ENCODE results near the gene PLCG2.

The PLCG2 gene

DNA sequence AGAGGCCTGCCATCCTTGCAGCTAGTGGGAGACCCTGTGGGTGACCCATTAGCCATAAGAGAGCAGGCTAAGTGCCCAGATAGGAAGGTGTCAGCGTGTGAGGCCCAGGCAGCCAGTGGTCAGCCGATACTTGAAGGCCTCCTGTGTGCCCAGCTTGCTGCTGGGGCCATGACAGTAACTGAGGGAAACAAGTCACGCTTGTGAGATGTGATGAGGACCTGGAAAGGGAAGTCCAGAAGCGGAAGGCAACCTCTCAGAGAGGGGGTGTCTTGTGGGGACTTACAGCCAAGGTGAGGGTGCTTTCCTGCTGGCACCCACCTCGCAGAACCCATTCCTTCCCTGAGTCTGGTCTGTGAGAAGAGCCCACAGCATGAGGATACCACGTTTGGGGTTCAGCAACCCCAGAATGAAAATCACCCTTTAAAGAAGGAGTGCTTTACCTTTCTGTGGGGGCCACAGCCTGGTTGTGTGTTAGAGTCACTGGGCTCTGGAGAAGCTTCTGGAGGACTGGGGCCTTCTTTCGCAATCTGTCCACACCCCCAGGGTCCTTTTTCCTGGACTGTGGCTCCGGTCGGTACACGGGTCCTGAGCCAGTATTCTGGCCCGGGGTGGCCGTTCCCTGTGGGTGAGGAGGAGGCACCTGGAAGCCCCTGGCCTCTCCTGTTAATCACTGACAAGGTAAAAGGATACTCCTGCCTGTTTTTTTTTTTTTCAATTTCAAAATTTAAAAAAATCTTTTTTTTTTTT lies 53.9 kb downstream of the PLCG2 start:
- no peak for TF ChIP-seq ELF4 (IDR thresholded peaks at IDR 0.05)
- no peak for TF ChIP-seq NFRKB (IDR thresholded peaks at IDR 0.05)
- ChIA-PET POLR2A (no interaction called here), CTCF (no interaction called here)
- DNase-seq (ENCODE audit: extremely low spot score), result no peak

DNA sequence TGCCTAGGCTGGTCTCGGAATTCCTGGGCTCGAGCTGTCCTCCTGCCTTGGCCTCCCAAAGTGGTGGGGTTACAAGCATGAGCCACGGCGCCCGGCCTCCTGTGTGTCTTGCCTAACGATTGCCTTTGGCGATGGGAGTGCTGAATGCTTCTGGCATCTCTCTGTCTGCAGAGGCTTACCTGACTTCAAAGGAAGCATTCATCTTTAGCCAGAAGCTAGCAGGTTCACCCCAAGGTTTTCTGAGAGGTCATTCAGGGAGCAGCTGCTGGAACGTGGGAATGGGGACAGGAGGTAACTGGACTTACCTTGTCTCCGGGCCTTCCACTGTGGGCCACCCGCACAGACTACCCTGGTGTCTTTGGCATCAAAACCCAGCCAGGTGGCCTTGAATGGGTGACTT lies 54.7 kb downstream of the PLCG2 start:
- ChIA-PET POLR2A (no interaction called here), CTCF (no interaction called here)
- TF ChIP-seq FOXA1 (IDR thresholded peaks at IDR 0.05) (no peak), LEF1 (IDR thresholded peaks at IDR 0.05; ENCODE audit: borderline replicate concordance) (no peak), SP1 (IDR thresholded peaks at IDR 0.05) (no peak), L3MBTL2 (conservative IDR thresholded peaks at IDR 0.05) (no peak), BHLHE40 (IDR thresholded peaks at IDR 0.05; ENCODE audit: borderline replicate concordance) (no peak), ARNT (IDR thresholded peaks at IDR 0.05) (no peak), ZNF384 (IDR thresholded peaks at IDR 0.05) (no peak), CTBP1 (IDR thresholded peaks at IDR 0.05; ENCODE audit: borderline replicate concordance) (no peak), FOXK2 (IDR thresholded peaks at IDR 0.05) (no peak), SUZ12 (IDR thresholded peaks at IDR 0.05) (no peak), HDGF (IDR thresholded peaks at IDR 0.05; ENCODE audit: borderline replicate concordance) (no peak), TARDBP (IDR thresholded peaks at IDR 0.05) (no peak), NFRKB (IDR thresholded peaks at IDR 0.05) (no peak), FOXM1 (IDR thresholded peaks at IDR 0.05; ENCODE audit: borderline replicate concordance) (no peak), ELF4 (IDR thresholded peaks at IDR 0.05) (no peak)
- TF ChIP-seq, protein P1, sequence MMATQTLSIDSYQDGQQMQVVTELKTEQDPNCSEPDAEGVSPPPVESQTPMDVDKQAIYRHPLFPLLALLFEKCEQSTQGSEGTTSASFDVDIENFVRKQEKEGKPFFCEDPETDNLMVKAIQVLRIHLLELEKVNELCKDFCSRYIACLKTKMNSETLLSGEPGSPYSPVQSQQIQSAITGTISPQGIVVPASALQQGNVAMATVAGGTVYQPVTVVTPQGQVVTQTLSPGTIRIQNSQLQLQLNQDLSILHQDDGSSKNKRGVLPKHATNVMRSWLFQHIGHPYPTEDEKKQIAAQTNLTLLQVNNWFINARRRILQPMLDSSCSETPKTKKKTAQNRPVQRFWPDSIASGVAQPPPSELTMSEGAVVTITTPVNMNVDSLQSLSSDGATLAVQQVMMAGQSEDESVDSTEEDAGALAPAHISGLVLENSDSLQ (IDR thresholded peaks at IDR 0.05), result no peak
- no peak for DNase-seq (ENCODE audit: extremely low spot score)

DNA sequence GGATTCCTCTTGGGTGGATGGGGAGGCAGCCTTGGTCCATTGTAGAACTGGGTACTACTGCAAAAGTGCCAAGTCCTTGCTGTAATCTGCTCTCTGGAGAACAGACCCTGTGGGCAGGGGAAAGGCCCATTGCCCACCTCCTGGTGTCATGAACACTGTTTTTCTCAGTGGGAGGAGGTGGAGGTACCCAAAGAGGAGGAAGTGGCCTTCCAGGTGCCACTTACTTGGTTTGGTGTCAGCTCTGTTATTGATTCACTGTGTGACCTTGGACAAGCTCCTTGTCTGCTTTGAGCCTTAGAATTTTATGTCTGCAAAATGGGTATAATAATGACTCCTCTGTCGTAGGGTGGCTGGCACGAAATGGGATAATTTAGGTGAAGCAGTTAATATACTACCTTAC lies 55.8 kb downstream of the PLCG2 start:
- DNase-seq (ENCODE audit: extremely low spot score), result no peak
- CTCF ChIA-PET, result no interaction called here
- TF ChIP-seq SUZ12 (IDR thresholded peaks at IDR 0.05) (no peak), ELF4 (IDR thresholded peaks at IDR 0.05) (no peak), FOXA1 (IDR thresholded peaks at IDR 0.05) (no peak), FOXM1 (IDR thresholded peaks at IDR 0.05; ENCODE audit: borderline replicate concordance) (no peak), FOXK2 (IDR thresholded peaks at IDR 0.05) (no peak), HDGF (IDR thresholded peaks at IDR 0.05; ENCODE audit: borderline replicate concordance) (no peak), SP1 (IDR thresholded peaks at IDR 0.05) (no peak), TARDBP (IDR thresholded peaks at IDR 0.05) (no peak), ZNF384 (IDR thresholded peaks at IDR 0.05) (no peak), NFRKB (IDR thresholded peaks at IDR 0.05) (no peak), BHLHE40 (IDR thresholded peaks at IDR 0.05; ENCODE audit: borderline replicate concordance) (no peak), CTBP1 (IDR thresholded peaks at IDR 0.05; ENCODE audit: borderline replicate concordance) (no peak)
- TF ChIP-seq, protein P1 (IDR thresholded peaks at IDR 0.05), result no peak
- POLR2A ChIA-PET, result no interaction called here

DNA sequence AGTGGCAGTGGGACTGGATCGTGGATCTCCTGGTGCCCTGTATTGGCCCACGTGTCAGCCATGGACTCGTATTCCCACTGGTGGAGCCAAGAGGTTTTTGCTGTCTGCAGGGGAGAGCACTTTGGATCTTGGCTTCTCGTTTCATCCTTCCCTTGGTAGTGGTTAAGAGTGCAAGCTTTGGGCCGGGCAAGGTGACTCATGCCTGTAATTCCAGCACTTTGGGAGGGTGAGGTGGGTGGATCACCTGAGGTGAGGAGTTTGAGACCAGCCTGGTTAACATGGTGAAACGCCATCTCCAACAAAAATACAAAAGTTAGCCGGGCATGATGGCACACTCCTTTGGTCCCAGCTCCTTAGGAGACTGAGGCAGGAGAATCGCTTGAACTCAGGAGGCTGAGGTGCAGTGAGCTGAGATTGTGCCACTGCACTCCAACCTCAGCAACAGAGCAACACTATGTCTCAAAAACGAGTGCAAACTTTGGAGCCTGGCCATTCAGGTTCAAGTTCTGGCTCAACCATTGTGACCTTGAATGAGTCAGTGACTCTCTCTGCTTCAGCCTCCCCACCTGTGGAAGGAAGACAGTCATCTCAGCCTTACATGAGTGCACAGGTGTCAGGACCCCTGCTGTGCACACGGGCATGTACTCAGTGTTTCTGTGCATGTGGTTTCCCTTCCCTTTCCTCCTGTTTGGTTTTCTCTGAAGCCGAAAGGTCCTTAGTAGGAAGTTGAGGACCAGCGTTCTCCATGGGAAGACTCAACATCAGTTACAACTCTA lies 57.4 kb downstream of the PLCG2 start:
- TF ChIP-seq TARDBP (IDR thresholded peaks at IDR 0.05), result no peak
- TF ChIP-seq LEF1 (IDR thresholded peaks at IDR 0.05; ENCODE audit: borderline replicate concordance), result no peak
- TF ChIP-seq HDGF (IDR thresholded peaks at IDR 0.05; ENCODE audit: borderline replicate concordance), result no peak
- TF ChIP-seq FOXA1 (IDR thresholded peaks at IDR 0.05), result no peak
- no peak for TF ChIP-seq BHLHE40 (IDR thresholded peaks at IDR 0.05; ENCODE audit: borderline replicate concordance)
- TF ChIP-seq SP1 (IDR thresholded peaks at IDR 0.05), result no peak
- no peak for TF ChIP-seq SUZ12 (IDR thresholded peaks at IDR 0.05)
- no peak for TF ChIP-seq NFRKB (IDR thresholded peaks at IDR 0.05)
- TF ChIP-seq ELF4 (IDR thresholded peaks at IDR 0.05), result no peak
- no peak for TF ChIP-seq FOXK2 (IDR thresholded peaks at IDR 0.05)
- no peak for TF ChIP-seq ARNT (IDR thresholded peaks at IDR 0.05)
- TF ChIP-seq FOXM1 (IDR thresholded peaks at IDR 0.05; ENCODE audit: borderline replicate concordance), result no peak
- TF ChIP-seq L3MBTL2 (conservative IDR thresholded peaks at IDR 0.05), result no peak
- DNase-seq (ENCODE audit: extremely low spot score), result no peak
- POLR2A ChIA-PET, result interaction anchor here (1.1 kb wide), 1 partner anchor 19 kb away, joined by 3 read pairs; no protein-coding TSS in a partner anchor
- CTCF ChIA-PET, result no interaction called here

DNA sequence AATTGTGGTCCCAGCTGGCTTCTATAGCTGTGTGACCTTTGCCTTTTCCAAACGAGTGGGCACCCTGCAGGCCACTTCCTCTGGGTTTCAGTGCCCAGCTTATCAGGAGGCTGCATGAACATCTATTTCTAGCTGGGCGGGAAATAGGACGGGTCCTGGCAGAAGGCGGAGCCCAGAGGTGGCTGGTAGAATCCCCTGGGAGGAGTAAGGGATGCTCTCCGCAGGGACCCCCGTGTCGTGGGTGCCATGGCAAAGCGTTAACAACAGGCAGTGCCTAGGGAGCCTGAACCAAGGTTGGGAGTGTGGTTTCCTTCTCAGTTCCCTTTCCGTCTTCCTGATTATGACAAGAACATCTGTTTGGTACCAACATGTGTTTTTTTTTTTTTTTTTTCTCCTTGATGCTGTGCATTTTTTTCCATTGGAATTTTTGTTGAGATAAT lies 58.2 kb downstream of the PLCG2 start:
- no peak for TF ChIP-seq NFRKB (IDR thresholded peaks at IDR 0.05)
- TF ChIP-seq HDGF (IDR thresholded peaks at IDR 0.05; ENCODE audit: borderline replicate concordance), result no peak
- TF ChIP-seq LEF1 (IDR thresholded peaks at IDR 0.05; ENCODE audit: borderline replicate concordance), result no peak
- TF ChIP-seq L3MBTL2 (conservative IDR thresholded peaks at IDR 0.05), result no peak
- TF ChIP-seq ZNF384 (IDR thresholded peaks at IDR 0.05), result no peak
- TF ChIP-seq TARDBP (IDR thresholded peaks at IDR 0.05), result no peak
- no peak for TF ChIP-seq BHLHE40 (IDR thresholded peaks at IDR 0.05; ENCODE audit: borderline replicate concordance)
- no peak for TF ChIP-seq FOXA1 (IDR thresholded peaks at IDR 0.05)
- no peak for TF ChIP-seq FOXK2 (IDR thresholded peaks at IDR 0.05)
- no peak for DNase-seq (ENCODE audit: extremely low spot score)
- ChIA-PET CTCF (no interaction called here), POLR2A (no interaction called here)

DNA sequence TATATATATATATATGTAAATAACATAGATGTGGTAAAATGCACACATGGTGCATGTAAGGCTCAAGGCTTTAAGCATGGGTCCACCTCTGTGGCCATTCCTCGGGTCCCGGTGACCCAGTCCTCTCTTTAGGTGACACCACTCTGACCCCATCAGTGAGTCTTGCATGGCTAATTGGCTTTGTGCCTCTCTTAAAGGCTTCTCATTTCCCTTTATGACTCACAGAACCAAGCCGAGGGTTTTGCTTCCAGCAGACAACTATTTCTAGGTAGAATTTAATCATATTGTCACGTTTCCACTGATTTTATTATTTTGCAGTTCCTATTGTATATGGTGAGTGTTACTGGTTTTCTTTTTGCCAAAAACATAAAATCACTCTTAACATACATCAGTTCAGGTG lies 59.7 kb downstream of the PLCG2 start:
- ChIA-PET CTCF (no interaction called here), POLR2A (no interaction called here)
- TF ChIP-seq FOXA1 (IDR thresholded peaks at IDR 0.05) (no peak), BHLHE40 (IDR thresholded peaks at IDR 0.05; ENCODE audit: borderline replicate concordance) (no peak), HDGF (IDR thresholded peaks at IDR 0.05; ENCODE audit: borderline replicate concordance) (no peak), ARNT (IDR thresholded peaks at IDR 0.05) (no peak), SP1 (IDR thresholded peaks at IDR 0.05) (no peak), L3MBTL2 (conservative IDR thresholded peaks at IDR 0.05) (no peak), ELF4 (IDR thresholded peaks at IDR 0.05) (no peak), FOXK2 (IDR thresholded peaks at IDR 0.05) (no peak), NFRKB (IDR thresholded peaks at IDR 0.05) (no peak), CTBP1 (IDR thresholded peaks at IDR 0.05; ENCODE audit: borderline replicate concordance) (no peak), TARDBP (IDR thresholded peaks at IDR 0.05) (no peak), SUZ12 (IDR thresholded peaks at IDR 0.05) (no peak), LEF1 (IDR thresholded peaks at IDR 0.05; ENCODE audit: borderline replicate concordance) (no peak), FOXM1 (IDR thresholded peaks at IDR 0.05; ENCODE audit: borderline replicate concordance) (no peak), ZNF384 (IDR thresholded peaks at IDR 0.05) (no peak)
- TF ChIP-seq, protein P1 (IDR thresholded peaks at IDR 0.05), result no peak
- no peak for DNase-seq (ENCODE audit: extremely low spot score)
